SKM-1 treated with dmso at 0.1 percent for 144 hours (cell line): ENCODE measurements around the gene FSIP1.
A peak's percentile ranks its signal among the peaks of the same experiment; 100 is the strongest.

ENCODE experiments used
- DNase-seq: peaks from one replicate; lab custom pipeline; 2025; ENCODE audit not compliant: unreplicated experiment; lab: John Stamatoyannopoulos, UW

The FSIP1 gene

GRCh38 chr15:39625451-39625850 lies 157.2 kb downstream of the FSIP1 start:
- DNase-seq, result no peak

- DNase-seq, result peak; percentile 4
Measured at GRCh38 chr15:39624806-39625205, 157.8 kb downstream of the FSIP1 start.

- DNase-seq, result no peak
Measured at GRCh38 chr15:39623529-39623931, 159.1 kb downstream of the FSIP1 start.

GRCh38 chr15:39622660-39623516 lies 159.8 kb downstream of the FSIP1 start:
- no peak for DNase-seq

- DNase-seq, result no peak
Measured at GRCh38 chr15:39621976-39622375, 160.7 kb downstream of the FSIP1 start.

GRCh38 chr15:39621210-39621609 lies 161.4 kb downstream of the FSIP1 start:
- no peak for DNase-seq

GRCh38 chr15:39618063-39618823 lies 164.4 kb downstream of the FSIP1 start:
- no peak for DNase-seq

- DNase-seq, result no peak
Measured at GRCh38 chr15:39616731-39617455, 165.7 kb downstream of the FSIP1 start.

GRCh38 chr15:39613861-39614260 lies 168.8 kb downstream of the FSIP1 start:
- DNase-seq, result no peak

GRCh38 chr15:39613271-39613670 lies 169.4 kb downstream of the FSIP1 start:
- no peak for DNase-seq

GRCh38 chr15:39610665-39611064 lies 172.0 kb downstream of the FSIP1 start:
- DNase-seq, result no peak

GRCh38 chr15:39609166-39609916 lies 173.3 kb downstream of the FSIP1 start:
- DNase-seq, result no peak

GRCh38 chr15:39608185-39609139 lies 174.2 kb downstream of the FSIP1 start:
- DNase-seq, result no peak

GRCh38 chr15:39605146-39605545 lies 177.5 kb downstream of the FSIP1 start:
- no peak for DNase-seq

GRCh38 chr15:39602143-39602542 lies 180.5 kb downstream of the FSIP1 start:
- DNase-seq, result no peak

- DNase-seq, result no peak
Measured at GRCh38 chr15:39599871-39600270, 182.8 kb downstream of the FSIP1 start.

- no peak for DNase-seq
Measured at GRCh38 chr15:39598958-39599845, 183.4 kb downstream of the FSIP1 start.

GRCh38 chr15:39598186-39598850 lies 184.3 kb downstream of the FSIP1 start:
- DNase-seq, result no peak
